HEK293 (cell line): ENCODE measurements around the gene CABP7.

Source experiments
- CTCF ChIA-PET: fragments of 350-600 bp; formaldehyde crosslinking; extraction: SDS; loops from one replicate; lab custom pipeline; 2021; ENCODE audit warnings: antibody characterized with exemption; lab: Yijun Ruan, JAX
- POLR2A ChIA-PET: fragments of 300-600 bp; formaldehyde crosslinking; extraction: SDS; loops from one replicate; lab custom pipeline; 2020; ENCODE audit warnings: antibody characterized with exemption, inconsistent platforms; lab: Yijun Ruan, JAX
- H3K27ac ChIP-seq: fragments of 200-500 bp; sonication (Bioruptor generic); 2 replicates; pipeline ENCODE4 v1.5.1; 2014; ENCODE audit warnings: low read depth, low read length, control low read depth, inconsistent platforms; ENCODE audit errors: extremely low read depth
- H3K36me3 ChIP-seq, 2 experiments: fragments of 200-500 bp in 1 of 2; sonication (Bioruptor generic) in 1 of 2; 1 replicate in 1 of 2; 2 replicates in 1 of 2; pipeline ENCODE4 v1.5.1; 2014 to 2017; ENCODE audit warnings: inconsistent platforms in 2 of 2, low read length in 2 of 2; ENCODE audit not compliant: control insufficient read depth in 2 of 2, insufficient read depth in 1 of 2
- H3K4me1 ChIP-seq: fragments of 200-500 bp; sonication (Bioruptor generic); 2 replicates; pipeline ENCODE4 v1.5.1; 2014; ENCODE audit warnings: mild to moderate bottlenecking, low read length, inconsistent platforms; ENCODE audit not compliant: control insufficient read depth, insufficient read depth
- H3K4me3 ChIP-seq: 2 replicates; pipeline ENCODE4 v1.5.1; 2011; ENCODE audit warnings: low read depth, mild to moderate bottlenecking, control low read depth, low read length, moderate library complexity
- H3K9me3 ChIP-seq: fragments of 200-500 bp; sonication (Bioruptor generic); 2 replicates; pipeline ENCODE4 v1.5.1; 2014; ENCODE audit warnings: low read depth, low read length, inconsistent platforms; ENCODE audit not compliant: control insufficient read depth, insufficient read depth
- HOXD13 ChIP-seq: sonication (generic); formaldehyde crosslinking; IDR thresholded peaks from 2 replicates; pipeline ENCODE4 v1.8.0; 2022; ENCODE audit warnings: missing genetic modification reagents, borderline replicate concordance
- REPIN1 ChIP-seq: fragments of 450-650 bp; formaldehyde crosslinking; IDR thresholded peaks from 2 replicates; pipeline ENCODE4 v1.5.1; 2017; ENCODE audit warnings: missing biosample characterization, missing genetic modification characterization, low read depth
- SETDB1 ChIP-seq: IDR thresholded peaks from one replicate; pipeline ENCODE4 v1.6.1; 2017; ENCODE audit warnings: mild to moderate bottlenecking, low read length, moderate library complexity, mixed read lengths; ENCODE audit not compliant: insufficient read length
- TRIM28 ChIP-seq: IDR thresholded peaks from 2 replicates; pipeline ENCODE4 v1.6.1; 2011; ENCODE audit warnings: low read length, control low read depth, borderline replicate concordance
- YY2 ChIP-seq: fragments of 450-650 bp; formaldehyde crosslinking; IDR thresholded peaks from 2 replicates; pipeline ENCODE4 v1.5.1; 2016; ENCODE audit warnings: missing biosample characterization, missing genetic modification characterization
- ZBTB17 ChIP-seq: fragments of 450-650 bp; formaldehyde crosslinking; IDR thresholded peaks from 2 replicates; pipeline ENCODE4 v1.5.1; 2016; ENCODE audit warnings: missing biosample characterization, missing genetic modification characterization
- ZBTB48 ChIP-seq: fragments of 450-650 bp; formaldehyde crosslinking; IDR thresholded peaks from 2 replicates; pipeline ENCODE4 v1.5.1; 2016; ENCODE audit warnings: missing biosample characterization, missing genetic modification characterization
- ZIC2 ChIP-seq: fragments of 450-650 bp; formaldehyde crosslinking; IDR thresholded peaks from 2 replicates; pipeline ENCODE4 v1.5.1; 2016; ENCODE audit warnings: missing biosample characterization, missing genetic modification characterization
- ZNF121 ChIP-seq: fragments of 450-650 bp; formaldehyde crosslinking; IDR thresholded peaks from 2 replicates; pipeline ENCODE4 v1.5.1; 2016; ENCODE audit warnings: missing biosample characterization, missing genetic modification characterization
- ZNF133 ChIP-seq: fragments of 450-650 bp; formaldehyde crosslinking; IDR thresholded peaks from 2 replicates; pipeline ENCODE4 v1.5.1; 2016; ENCODE audit warnings: missing biosample characterization, missing genetic modification characterization
- ZNF140 ChIP-seq: fragments of 450-650 bp; formaldehyde crosslinking; IDR thresholded peaks from 2 replicates; pipeline ENCODE4 v1.5.1; 2016; ENCODE audit warnings: missing biosample characterization, missing genetic modification characterization
- ZNF214 ChIP-seq: fragments of 450-650 bp; formaldehyde crosslinking; IDR thresholded peaks from 2 replicates; pipeline ENCODE4 v1.5.1; 2017; ENCODE audit warnings: missing biosample characterization, mild to moderate bottlenecking, missing genetic modification characterization, borderline replicate concordance
- ZNF223 ChIP-seq: fragments of 450-650 bp; formaldehyde crosslinking; IDR thresholded peaks from 2 replicates; pipeline ENCODE4 v1.5.1; 2016; ENCODE audit warnings: missing biosample characterization, missing genetic modification characterization
- ZNF23 ChIP-seq: fragments of 450-650 bp; formaldehyde crosslinking; IDR thresholded peaks from 2 replicates; pipeline ENCODE4 v1.5.1; 2016; ENCODE audit warnings: missing biosample characterization, missing genetic modification characterization, borderline replicate concordance
- ZNF24 ChIP-seq: fragments of 450-650 bp; formaldehyde crosslinking; IDR thresholded peaks from 2 replicates; pipeline ENCODE4 v1.5.1; 2016; ENCODE audit warnings: missing biosample characterization, missing genetic modification characterization
- ZNF324 ChIP-seq: fragments of 450-650 bp; formaldehyde crosslinking; IDR thresholded peaks from 2 replicates; pipeline ENCODE4 v1.5.1; 2016; ENCODE audit warnings: missing biosample characterization, missing genetic modification characterization
- ZNF354C ChIP-seq: fragments of 450-650 bp; formaldehyde crosslinking; IDR thresholded peaks from 2 replicates; pipeline ENCODE4 v1.5.1; 2016; ENCODE audit warnings: missing biosample characterization, missing genetic modification characterization, low read depth, borderline replicate concordance
- ZNF391 ChIP-seq: fragments of 450-650 bp; formaldehyde crosslinking; IDR thresholded peaks from 2 replicates; pipeline ENCODE4 v1.5.1; 2016; ENCODE audit warnings: low read depth, missing biosample characterization, missing genetic modification characterization, borderline replicate concordance
- ZNF404 ChIP-seq: fragments of 450-650 bp; formaldehyde crosslinking; IDR thresholded peaks from 2 replicates; pipeline ENCODE4 v1.5.1; 2017; ENCODE audit warnings: missing biosample characterization, missing genetic modification characterization
- ZNF426 ChIP-seq: fragments of 450-650 bp; formaldehyde crosslinking; IDR thresholded peaks from 2 replicates; pipeline ENCODE4 v1.5.1; 2017; ENCODE audit warnings: missing biosample characterization, missing genetic modification characterization, mild to moderate bottlenecking, inconsistent platforms, moderate library complexity
- ZNF433 ChIP-seq: fragments of 450-650 bp; formaldehyde crosslinking; IDR thresholded peaks from 2 replicates; pipeline ENCODE4 v1.5.1; 2016; ENCODE audit warnings: missing biosample characterization, missing genetic modification characterization, low read depth
- ZNF514 ChIP-seq: fragments of 450-650 bp; formaldehyde crosslinking; IDR thresholded peaks from 2 replicates; pipeline ENCODE4 v1.5.1; 2016; ENCODE audit warnings: missing biosample characterization, missing genetic modification characterization
- ZNF530 ChIP-seq: fragments of 450-650 bp; formaldehyde crosslinking; IDR thresholded peaks from 2 replicates; pipeline ENCODE4 v1.5.1; 2016; ENCODE audit warnings: low read depth, missing biosample characterization, missing genetic modification characterization
- ZNF555 ChIP-seq: fragments of 450-650 bp; formaldehyde crosslinking; conservative IDR thresholded peaks from 2 replicates; pipeline ENCODE4 v1.5.1; 2017; ENCODE audit warnings: missing biosample characterization, mild to moderate bottlenecking, missing genetic modification characterization, inconsistent platforms
- ZNF571 ChIP-seq: fragments of 450-650 bp; formaldehyde crosslinking; IDR thresholded peaks from 2 replicates; pipeline ENCODE4 v1.5.0; 2017; ENCODE audit warnings: missing biosample characterization, missing genetic modification characterization
- ZNF600 ChIP-seq: fragments of 450-650 bp; formaldehyde crosslinking; IDR thresholded peaks from 2 replicates; pipeline ENCODE4 v1.5.1; 2016; ENCODE audit warnings: missing biosample characterization, missing genetic modification characterization
- ZNF654 ChIP-seq: fragments of 450-650 bp; formaldehyde crosslinking; IDR thresholded peaks from 2 replicates; pipeline ENCODE4 v1.5.1; 2016; ENCODE audit warnings: low read depth, missing biosample characterization, missing genetic modification characterization
- ZNF707 ChIP-seq: fragments of 450-650 bp; formaldehyde crosslinking; IDR thresholded peaks from 2 replicates; pipeline ENCODE4 v1.5.1; 2016; ENCODE audit warnings: missing biosample characterization, missing genetic modification characterization
- ZNF76 ChIP-seq: fragments of 450-650 bp; formaldehyde crosslinking; IDR thresholded peaks from 2 replicates; pipeline ENCODE4; 2016; ENCODE audit warnings: low read depth, missing biosample characterization, missing genetic modification characterization, borderline replicate concordance
- ZNF785 ChIP-seq: fragments of 450-650 bp; formaldehyde crosslinking; IDR thresholded peaks from 2 replicates; pipeline ENCODE4 v1.5.1; 2016; ENCODE audit warnings: missing biosample characterization, missing genetic modification characterization
- ZNF830 ChIP-seq: fragments of 450-650 bp; IDR thresholded peaks from 2 replicates; pipeline ENCODE4 v1.5.0; 2018; ENCODE audit warnings: missing biosample characterization, missing genetic modification characterization, low read depth, mild to moderate bottlenecking, moderate library complexity
- ZSCAN16 ChIP-seq: fragments of 450-650 bp; formaldehyde crosslinking; IDR thresholded peaks from 2 replicates; pipeline ENCODE4 v1.5.1; 2016; ENCODE audit warnings: missing biosample characterization, missing genetic modification characterization
- ZSCAN23 ChIP-seq: fragments of 450-650 bp; formaldehyde crosslinking; IDR thresholded peaks from 2 replicates; pipeline ENCODE4 v1.5.1; 2016; ENCODE audit warnings: missing biosample characterization, missing genetic modification characterization
- TF ChIP-seq, protein P1 (sequence below): fragments of 450-650 bp; formaldehyde crosslinking; IDR thresholded peaks from 2 replicates; pipeline ENCODE4 v1.5.1; 2016; ENCODE audit warnings: missing biosample characterization, missing genetic modification characterization
- TF ChIP-seq, protein P2 (sequence below): fragments of 450-650 bp; formaldehyde crosslinking; IDR thresholded peaks from 2 replicates; pipeline ENCODE4 v1.5.1; 2016; ENCODE audit warnings: missing biosample characterization, missing genetic modification characterization
- TF ChIP-seq, protein P3 (sequence below): fragments of 450-650 bp; IDR thresholded peaks from 2 replicates; pipeline ENCODE4 v1.5.1; 2018; ENCODE audit warnings: missing biosample characterization, mild to moderate bottlenecking, missing genetic modification characterization

The CABP7 gene

DNA sequence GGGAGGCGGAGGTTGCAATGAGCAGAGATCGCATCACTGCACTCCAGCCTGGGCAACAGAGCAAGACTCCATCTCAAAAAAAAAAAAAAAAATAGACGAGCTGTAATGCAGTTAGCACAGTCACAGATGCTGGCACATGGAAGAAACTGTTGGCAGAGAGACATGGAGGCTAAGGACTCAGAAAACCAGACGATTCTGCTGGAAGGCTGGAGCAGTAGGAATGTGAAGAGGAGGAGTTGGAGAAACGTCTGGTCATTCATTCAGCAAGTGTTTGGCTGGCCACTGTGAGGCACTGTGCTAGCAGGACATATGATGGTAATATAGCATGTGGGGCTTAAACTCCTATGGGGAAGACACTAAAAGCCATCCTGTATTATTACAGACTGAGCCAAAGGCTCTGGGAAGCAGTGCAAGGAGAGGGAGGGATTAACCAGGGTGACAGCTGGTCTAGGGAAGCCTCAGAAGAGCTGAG lies 52.4 kb downstream of the CABP7 start:
- no peak for TF ChIP-seq ZIC2 (tag by site-specific recombination)
- TF ChIP-seq ZNF426 (tag by site-specific recombination) = no peak
- TF ChIP-seq ZBTB48 (tag by site-specific recombination) = no peak
- TF ChIP-seq ZNF121 (tag by site-specific recombination) = peak; percentile 93
- TF ChIP-seq, protein P1, sequence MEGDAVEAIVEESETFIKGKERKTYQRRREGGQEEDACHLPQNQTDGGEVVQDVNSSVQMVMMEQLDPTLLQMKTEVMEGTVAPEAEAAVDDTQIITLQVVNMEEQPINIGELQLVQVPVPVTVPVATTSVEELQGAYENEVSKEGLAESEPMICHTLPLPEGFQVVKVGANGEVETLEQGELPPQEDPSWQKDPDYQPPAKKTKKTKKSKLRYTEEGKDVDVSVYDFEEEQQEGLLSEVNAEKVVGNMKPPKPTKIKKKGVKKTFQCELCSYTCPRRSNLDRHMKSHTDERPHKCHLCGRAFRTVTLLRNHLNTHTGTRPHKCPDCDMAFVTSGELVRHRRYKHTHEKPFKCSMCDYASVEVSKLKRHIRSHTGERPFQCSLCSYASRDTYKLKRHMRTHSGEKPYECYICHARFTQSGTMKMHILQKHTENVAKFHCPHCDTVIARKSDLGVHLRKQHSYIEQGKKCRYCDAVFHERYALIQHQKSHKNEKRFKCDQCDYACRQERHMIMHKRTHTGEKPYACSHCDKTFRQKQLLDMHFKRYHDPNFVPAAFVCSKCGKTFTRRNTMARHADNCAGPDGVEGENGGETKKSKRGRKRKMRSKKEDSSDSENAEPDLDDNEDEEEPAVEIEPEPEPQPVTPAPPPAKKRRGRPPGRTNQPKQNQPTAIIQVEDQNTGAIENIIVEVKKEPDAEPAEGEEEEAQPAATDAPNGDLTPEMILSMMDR (tag by site-specific recombination) = 0 out of 2 replicates have a peak, but pooled peaks have one; percentile 39
- no peak for TF ChIP-seq ZNF23 (tag by site-specific recombination)
- TF ChIP-seq ZSCAN16 (tag by site-specific recombination) = no peak
- TF ChIP-seq ZNF785 (tag by site-specific recombination) = no peak
- TF ChIP-seq ZNF391 (tag by site-specific recombination) = no peak
- TF ChIP-seq ZNF324 (tag by site-specific recombination) = no peak
- no peak for TF ChIP-seq ZNF76 (tag by site-specific recombination)
- 0 out of 2 replicates have a peak, but pooled peaks have one; percentile 24 for TF ChIP-seq ZBTB17 (tag by site-specific recombination)
- no peak for TF ChIP-seq ZNF214 (tag by site-specific recombination)
- no peak for TF ChIP-seq ZNF600 (tag by site-specific recombination)
- TF ChIP-seq ZNF354C (tag by site-specific recombination) = no peak
- TF ChIP-seq ZNF140 (tag by site-specific recombination) = no peak
- TF ChIP-seq ZNF223 (tag by site-specific recombination) = no peak
- no peak for TF ChIP-seq HOXD13 (CRISPR knock-in tag)
- no peak for TF ChIP-seq ZNF555
- TF ChIP-seq ZNF24 (tag by site-specific recombination) = peak; percentile 89
- no peak for TF ChIP-seq TRIM28
- no peak for TF ChIP-seq ZNF707 (tag by site-specific recombination)
- no peak for TF ChIP-seq ZNF514
- TF ChIP-seq ZNF530 = no peak
- peak; percentile 19; the same call in 1 of the 2 replicates for TF ChIP-seq ZNF654 (tag by site-specific recombination)
- no peak for TF ChIP-seq ZNF571
- TF ChIP-seq ZNF133 (tag by site-specific recombination) = no peak
- no peak for TF ChIP-seq SETDB1
- TF ChIP-seq, all 188 proteins: peak for 5
- ChIA-PET CTCF (interaction anchor here (0.6 to 2.9 kb wide), 12 partner anchors 9 to 980 kb away, joined by 3 to 10 read pairs (median 4); no protein-coding TSS in a partner anchor), POLR2A (interaction anchor here (0.6 kb wide), 1 partner anchor 109 kb away, joined by 3 read pairs; no protein-coding TSS in a partner anchor)
- H3K4me3 ChIP-seq = no peak overlapping the region
- H3K27ac ChIP-seq = no peak overlapping the region
- H3K9me3 ChIP-seq = no peaks in the 10 kb centered on the region
- no peaks in the 10 kb centered on the region for H3K4me1 ChIP-seq
- peaks cover 11 to 32% of the 10 kb centered on the region in 2 experiments for H3K36me3 ChIP-seq

DNA sequence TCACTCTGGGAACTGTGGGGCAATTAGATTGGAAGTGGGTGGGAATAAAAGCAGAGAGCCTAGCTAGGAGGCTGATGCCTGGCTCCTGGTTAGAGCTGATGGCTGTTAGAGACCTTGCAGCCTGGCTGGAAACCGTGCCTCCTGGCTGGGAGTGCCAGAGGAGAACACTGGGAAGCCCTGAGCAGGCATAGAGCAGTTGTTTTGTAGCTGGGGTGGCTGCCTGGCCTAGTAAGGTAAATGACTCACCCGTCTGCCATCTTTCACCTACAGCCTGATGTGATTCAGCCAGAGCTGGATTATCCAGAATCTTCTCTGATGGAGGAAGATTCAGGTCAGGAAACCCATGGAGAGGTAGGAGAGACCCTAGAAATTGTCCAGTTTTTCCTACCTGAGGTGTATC lies 53.4 kb downstream of the CABP7 start:
- no peaks in the 10 kb centered on the region for H3K4me1 ChIP-seq
- no peak overlapping the region for H3K4me3 ChIP-seq
- H3K36me3 ChIP-seq = peaks cover 11 to 30% of the 10 kb centered on the region in 2 experiments
- no peaks in the 10 kb centered on the region for H3K9me3 ChIP-seq
- CTCF ChIA-PET = interaction anchor here (0.6 to 2.9 kb wide), 12 partner anchors 8 to 981 kb away, joined by 3 to 10 read pairs (median 4); no protein-coding TSS in a partner anchor
- POLR2A ChIA-PET = interaction anchor here (0.6 to 1.1 kb wide), 3 partner anchors 49 to 891 kb away, joined by 3 read pairs; no protein-coding TSS in a partner anchor
- H3K27ac ChIP-seq = no peak overlapping the region
- no peak for TF ChIP-seq ZNF404 (tag by site-specific recombination)
- no peak for TF ChIP-seq ZSCAN23
- TF ChIP-seq, protein P2, sequence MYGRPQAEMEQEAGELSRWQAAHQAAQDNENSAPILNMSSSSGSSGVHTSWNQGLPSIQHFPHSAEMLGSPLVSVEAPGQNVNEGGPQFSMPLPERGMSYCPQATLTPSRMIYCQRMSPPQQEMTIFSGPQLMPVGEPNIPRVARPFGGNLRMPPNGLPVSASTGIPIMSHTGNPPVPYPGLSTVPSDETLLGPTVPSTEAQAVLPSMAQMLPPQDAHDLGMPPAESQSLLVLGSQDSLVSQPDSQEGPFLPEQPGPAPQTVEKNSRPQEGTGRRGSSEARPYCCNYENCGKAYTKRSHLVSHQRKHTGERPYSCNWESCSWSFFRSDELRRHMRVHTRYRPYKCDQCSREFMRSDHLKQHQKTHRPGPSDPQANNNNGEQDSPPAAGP (tag by site-specific recombination) = no peak
- TF ChIP-seq, protein P3, sequence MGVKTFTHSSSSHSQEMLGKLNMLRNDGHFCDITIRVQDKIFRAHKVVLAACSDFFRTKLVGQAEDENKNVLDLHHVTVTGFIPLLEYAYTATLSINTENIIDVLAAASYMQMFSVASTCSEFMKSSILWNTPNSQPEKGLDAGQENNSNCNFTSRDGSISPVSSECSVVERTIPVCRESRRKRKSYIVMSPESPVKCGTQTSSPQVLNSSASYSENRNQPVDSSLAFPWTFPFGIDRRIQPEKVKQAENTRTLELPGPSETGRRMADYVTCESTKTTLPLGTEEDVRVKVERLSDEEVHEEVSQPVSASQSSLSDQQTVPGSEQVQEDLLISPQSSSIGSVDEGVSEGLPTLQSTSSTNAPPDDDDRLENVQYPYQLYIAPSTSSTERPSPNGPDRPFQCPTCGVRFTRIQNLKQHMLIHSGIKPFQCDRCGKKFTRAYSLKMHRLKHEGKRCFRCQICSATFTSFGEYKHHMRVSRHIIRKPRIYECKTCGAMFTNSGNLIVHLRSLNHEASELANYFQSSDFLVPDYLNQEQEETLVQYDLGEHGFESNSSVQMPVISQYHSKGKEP = no peak
- no peak for TF ChIP-seq REPIN1 (tag by site-specific recombination)
- no peak for TF ChIP-seq ZNF830 (tag by site-specific recombination)
- TF ChIP-seq YY2 (tag by site-specific recombination) = no peak
- no peak for TF ChIP-seq ZNF433
